ENCODE measurements around the gene VPS25.
"Not testable (repeated sequence)": the region's sequence is repeated elsewhere in the genome, so short reads cannot be mapped to it uniquely, and the experiment has no call there.

VPS25 gene

DNA sequence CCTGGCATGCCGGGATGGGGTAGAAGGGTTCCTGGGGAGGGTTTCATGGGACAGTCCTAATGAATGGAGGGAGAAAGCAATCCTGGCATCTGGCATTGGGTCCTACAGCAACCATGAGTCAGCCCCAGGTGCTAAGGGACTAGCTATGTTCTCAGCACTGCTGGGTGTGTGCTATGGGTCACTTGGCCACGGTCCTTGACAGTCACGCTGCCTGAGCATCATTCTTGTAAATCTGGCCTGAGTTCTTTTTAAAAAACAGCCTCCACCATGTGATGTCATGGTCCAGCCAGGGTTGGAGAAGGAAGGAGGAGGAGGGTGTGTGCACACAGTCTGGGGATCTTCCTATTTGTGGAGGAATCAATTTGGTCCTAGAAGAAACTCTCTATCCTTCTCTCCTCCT, 18.5 kb upstream of the VPS25 start:
- H3K4me3 ChIP-seq (ENCODE audit: low read length) = no peak overlapping the region
- TF ChIP-seq ZNF274 (IDR thresholded peaks at IDR 0.05; ENCODE audit: low read depth, low read length) = no peak

DNA sequence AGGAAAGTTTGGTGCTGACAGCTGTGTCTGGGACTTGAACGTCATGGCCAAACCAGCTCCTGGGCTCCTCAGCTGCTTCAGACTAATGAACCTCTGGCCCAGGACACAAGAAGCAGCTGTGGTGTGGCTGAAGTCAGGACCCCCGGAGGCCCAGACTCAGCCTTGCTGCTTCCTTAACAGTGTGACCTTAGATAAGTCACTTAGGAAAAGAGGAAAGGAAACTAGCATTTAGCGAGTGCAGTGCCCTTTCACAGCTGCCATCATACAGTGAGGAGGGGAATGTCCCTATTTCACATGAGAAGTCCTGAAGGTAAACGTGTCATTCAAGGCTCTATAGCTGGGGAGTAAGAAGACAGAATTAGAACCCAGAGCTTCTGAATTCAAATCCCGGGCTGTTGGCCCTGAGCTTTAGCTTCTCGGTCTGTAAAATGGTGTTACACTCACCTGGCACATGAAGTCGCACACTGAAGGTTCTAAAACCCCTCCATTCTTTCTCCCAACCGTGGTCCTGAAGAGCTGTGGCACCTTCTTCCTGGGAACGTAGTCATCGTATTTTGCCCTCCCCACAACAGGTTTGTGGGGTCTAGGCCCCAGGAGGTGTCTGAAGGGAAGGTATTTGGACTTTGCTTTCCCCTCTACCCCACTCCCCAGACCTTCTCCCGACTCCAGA, 13.1 kb upstream of the VPS25 start:
- TF ChIP-seq ZNF274 (IDR thresholded peaks at IDR 0.05; ENCODE audit: low read depth, low read length) = no peak
- H3K4me3 ChIP-seq (ENCODE audit: low read length) = no peak overlapping the region

DNA sequence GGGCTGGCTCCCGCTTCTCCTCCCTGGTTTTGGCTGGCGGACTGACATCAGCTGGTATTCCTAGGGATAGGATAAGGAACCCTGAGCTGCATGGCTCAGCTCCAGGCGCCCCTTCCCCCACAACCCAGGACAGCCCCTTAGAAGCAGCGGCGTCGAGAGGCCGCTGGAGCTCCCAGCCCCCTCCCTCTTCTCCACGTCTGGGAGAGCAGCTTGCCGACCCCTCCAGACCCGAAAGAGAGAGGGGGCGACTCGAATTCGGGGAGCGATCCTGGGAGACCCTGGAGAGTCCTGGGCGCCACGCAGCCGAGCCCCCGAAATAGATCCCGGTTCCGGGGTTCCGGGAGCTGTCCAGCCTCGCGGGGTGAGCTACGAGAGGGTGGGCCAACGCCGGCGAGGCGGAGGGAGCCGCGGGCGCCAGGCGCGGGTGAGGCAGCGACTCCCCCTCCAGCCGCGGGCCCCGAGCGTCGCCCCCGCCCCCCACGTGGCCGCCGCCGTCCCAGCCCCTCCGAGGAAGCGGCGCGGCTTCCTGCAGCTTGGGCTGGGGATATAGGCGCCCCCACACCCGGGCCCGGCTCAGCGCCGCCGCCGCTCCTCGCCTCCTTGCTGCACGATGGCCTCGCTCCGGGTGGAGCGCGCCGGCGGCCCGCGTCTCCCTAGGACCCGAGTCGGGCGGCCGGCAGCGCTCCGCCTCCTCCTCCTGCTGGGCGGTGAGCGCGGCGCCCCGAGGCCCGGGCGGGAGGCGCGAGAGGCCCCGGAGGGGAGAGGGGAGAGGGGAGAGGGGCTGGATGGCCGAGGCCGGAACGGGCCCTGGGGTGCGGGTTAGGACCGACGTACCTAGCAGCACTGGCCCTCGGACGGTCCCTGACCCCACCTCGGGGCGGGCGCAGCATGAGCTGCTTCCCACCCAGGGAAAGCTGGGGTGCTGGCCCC, 12.3 kb upstream of the VPS25 start, which contains the start of gene RAMP2:
RAMP2 (plus strand) TSS at position 576 of the 930 bp plus-strand sequence; CDS start at position 611, 35 bp downstream.
- H3K4me3 ChIP-seq (ENCODE audit: low read length) = peak within 1 kb of the TSS; percentile 5; the same call in 1 of the 2 replicates
- no peak for TF ChIP-seq ZNF274 (IDR thresholded peaks at IDR 0.05; ENCODE audit: low read depth, low read length)

DNA sequence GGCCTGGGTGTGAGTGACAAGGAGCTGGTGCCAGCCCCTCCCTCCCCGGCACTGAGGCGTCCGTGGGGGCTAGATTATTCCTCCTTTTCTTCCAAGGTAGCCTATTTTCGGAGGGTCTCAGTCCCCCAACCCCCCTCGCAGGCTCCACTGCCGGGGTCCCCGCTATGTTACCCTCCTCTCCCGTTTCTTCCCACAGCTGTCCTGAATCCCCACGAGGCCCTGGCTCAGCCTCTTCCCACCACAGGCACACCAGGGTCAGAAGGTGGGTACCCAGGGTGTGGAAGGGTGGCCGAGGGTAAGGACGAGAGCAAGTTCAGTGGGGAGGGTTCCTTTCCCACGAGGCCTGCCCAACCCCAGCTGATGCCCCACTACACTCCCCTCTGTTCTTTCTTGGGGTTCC, 11.6 kb upstream of the VPS25 start:
- H3K4me3 ChIP-seq (ENCODE audit: low read length) = no peak overlapping the region; the same call in 1 of the 2 replicates
- TF ChIP-seq ZNF274 (IDR thresholded peaks at IDR 0.05; ENCODE audit: low read depth, low read length) = no peak

DNA sequence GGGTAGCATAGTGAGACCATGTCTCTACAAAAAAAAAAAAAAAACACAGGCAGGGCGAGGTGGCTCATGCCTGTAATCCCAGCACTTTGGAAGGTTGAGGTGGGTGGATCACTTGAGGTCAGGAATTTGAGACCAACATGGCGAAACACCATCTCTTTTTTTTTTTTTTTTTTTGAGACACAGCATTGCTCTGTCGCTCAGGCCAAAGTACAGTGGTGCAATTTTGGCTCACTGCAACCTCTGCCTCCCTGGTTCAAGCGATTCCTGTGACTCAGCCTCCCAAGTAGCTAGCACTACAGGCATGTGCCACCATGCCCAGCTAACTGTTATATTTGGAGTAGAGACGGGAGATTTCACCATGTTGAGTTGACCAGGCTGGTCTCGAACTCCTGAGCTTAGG, 7.1 kb upstream of the VPS25 start:
- TF ChIP-seq ZNF274 (IDR thresholded peaks at IDR 0.05; ENCODE audit: low read depth, low read length) = no peak
- H3K4me3 ChIP-seq (ENCODE audit: low read length) = no peak overlapping the region

- no peak overlapping the region for H3K4me3 ChIP-seq (ENCODE audit: low read length)
- no peak for TF ChIP-seq ZNF274 (IDR thresholded peaks at IDR 0.05; ENCODE audit: low read depth, low read length)
These were observed 5.7 kb upstream of the VPS25 start for GRCh38 chr17:42767512-42767911.

GRCh38 chr17:42768006-42768405, 5.2 kb upstream of the VPS25 start:
- not testable (repeated sequence) for H3K4me3 ChIP-seq (ENCODE audit: low read length)

DNA sequence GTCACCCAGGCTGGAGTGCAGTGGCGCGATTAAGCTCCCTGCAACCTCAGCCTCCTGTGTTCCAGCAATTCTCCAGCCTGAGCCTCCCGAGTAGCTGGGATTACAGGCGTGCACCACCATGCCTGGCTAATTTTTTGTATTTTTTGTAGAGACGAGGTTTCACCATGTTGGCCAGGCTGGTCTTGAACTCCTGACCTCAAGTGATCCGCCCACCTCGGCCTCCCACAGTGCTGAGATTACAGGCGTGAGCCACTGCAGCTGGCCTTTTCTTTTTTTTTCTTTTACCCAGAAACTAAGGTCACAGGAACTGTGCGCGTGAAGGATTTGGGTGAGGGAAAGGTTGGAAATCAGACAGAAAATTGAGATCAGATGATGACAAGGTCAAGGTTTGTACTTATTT, 3.3 kb upstream of the VPS25 start:
- not testable (repeated sequence) for H3K4me3 ChIP-seq (ENCODE audit: low read length)

GRCh38 chr17:42772945-42773289, 332 bp upstream of the VPS25 start:
- TF ChIP-seq ZNF274 (IDR thresholded peaks at IDR 0.05; ENCODE audit: low read depth, low read length) = no peak
- peak overlapping the region; percentile 72 for H3K4me3 ChIP-seq (ENCODE audit: low read length)

DNA sequence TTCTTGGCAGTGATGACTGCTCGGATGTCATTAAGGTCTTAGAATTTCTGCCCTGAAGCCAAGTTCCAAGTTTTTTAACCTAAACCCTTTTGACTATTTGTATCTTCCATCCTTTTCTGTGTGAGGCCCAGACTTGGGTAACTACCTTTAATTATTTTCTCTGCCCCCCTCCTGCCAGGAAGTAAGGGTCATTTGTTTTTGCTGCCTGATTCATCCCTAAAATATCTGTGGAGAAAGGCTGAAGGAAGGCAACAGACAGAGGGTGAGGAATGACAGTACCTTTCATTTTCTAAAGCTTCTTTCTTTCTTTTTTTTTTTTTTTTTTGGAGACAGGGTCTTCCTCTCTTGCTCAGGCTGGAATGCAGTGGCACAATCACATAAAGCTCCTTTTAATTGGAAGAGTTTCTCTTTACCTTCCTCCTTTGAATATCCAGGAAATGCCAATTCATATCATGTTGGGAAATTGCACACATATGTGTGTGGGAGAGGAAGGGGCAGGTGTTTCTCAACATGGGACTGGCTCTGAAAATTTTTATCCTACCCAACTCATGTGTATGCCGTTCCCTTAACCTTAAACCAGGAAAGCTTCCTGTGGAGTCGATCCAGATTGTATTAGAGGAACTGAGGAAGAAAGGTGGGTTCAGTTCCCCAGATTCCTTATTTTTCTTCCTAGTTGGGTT, 957 bp downstream of the VPS25 start:
- H3K4me3 ChIP-seq (ENCODE audit: low read length) = peak overlapping the region; percentile 72
- no peak for TF ChIP-seq ZNF274 (IDR thresholded peaks at IDR 0.05; ENCODE audit: low read depth, low read length)

DNA sequence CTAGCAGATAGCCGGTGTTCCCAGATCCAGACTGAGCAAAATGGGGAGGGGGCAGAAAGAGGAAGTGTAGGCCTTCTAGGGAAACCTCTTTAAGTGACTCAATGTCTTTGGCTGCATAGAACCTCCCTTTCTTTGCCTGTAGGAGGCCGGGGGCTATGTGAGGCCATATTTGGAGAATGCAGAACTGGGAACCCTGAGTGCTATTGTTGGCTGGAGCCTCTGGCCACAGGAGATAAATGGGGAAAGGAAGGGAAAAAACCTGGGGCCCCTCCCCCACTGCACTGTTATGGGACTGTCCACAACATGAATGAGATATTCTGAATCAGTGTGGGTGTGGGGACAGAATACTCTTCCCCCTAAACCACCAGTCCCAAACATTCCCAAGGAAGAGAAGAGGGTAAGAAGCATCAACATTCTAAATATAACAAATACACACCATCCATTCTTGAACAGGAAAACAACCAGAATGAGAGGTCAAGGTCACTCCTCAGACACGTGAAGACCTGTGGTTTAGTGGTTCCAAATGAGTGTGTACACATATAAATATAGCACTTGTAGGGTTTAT, 2.4 kb downstream of the VPS25 start:
- no peak for TF ChIP-seq ZNF274 (IDR thresholded peaks at IDR 0.05; ENCODE audit: low read depth, low read length)
- no peak overlapping the region for H3K4me3 ChIP-seq (ENCODE audit: low read length)

DNA sequence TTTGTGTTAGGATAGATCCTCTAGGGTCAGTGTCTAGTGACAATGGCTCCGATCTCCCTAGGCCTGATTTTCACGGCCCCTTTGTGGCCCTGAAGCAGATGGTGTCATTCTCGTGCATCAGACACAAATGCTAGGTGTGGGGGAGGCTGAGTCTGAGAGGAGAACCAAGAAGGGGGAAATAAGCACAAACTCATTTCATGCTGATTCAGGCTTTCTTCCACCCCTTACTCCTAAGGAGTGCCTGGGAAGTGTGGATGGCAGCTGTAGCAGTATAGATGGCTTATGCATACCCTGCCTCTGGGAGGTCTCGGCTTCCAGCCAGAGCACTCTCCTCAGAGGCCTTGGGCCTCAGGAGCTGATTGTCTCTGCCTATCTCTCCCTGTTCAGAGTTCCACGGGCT, 5.3 kb downstream of the VPS25 start:
- TF ChIP-seq ZNF274 (IDR thresholded peaks at IDR 0.05; ENCODE audit: low read depth, low read length) = no peak
- H3K4me3 ChIP-seq (ENCODE audit: low read length) = no peak overlapping the region

GRCh38 chr17:42779304-42779935, 6.2 kb downstream of the VPS25 start:
- no peak overlapping the region for H3K4me3 ChIP-seq (ENCODE audit: low read length)
- TF ChIP-seq ZNF274 (IDR thresholded peaks at IDR 0.05; ENCODE audit: low read depth, low read length) = no peak

Measured in GM08714 (cell line).